ENCODE data around the gene FAM171A2.

The FAM171A2 gene

DNA sequence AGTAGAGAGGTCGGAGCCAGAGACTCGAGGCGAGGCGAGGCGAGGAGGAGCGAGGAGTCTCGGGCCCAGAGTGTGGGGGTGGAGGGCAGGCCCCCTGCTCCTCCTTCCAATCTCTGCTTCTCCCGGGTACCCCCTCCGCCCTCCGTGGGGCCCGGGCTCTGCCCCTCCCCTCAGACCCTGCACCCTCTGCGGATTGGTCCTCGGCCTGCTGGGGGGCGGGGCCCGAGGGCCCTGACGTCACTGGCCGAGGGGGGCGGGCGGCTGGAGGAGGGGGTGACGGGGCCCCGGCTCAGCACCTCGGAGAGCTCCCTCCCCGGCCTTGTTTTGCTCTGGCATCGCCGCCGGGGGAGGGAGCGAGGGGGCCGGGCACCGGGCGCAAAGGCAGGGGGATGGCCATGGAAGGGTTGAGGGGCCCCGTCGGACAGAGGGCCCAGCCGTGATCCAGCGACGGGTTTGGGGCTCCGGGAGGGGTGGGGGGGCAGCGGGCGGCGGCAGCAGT, 55.3 kb downstream of the FAM171A2 start, which contains the start of gene RUNDC3A:
Gene RUNDC3A (plus strand): TSS at position 282 of the 499 bp plus-strand sequence. CDS start 232 bp downstream, outside the sequence.
- peak; percentile 68 to 73 for DNase-seq (ENCODE audit: extremely low read depth in 1 of 2, low read depth in 1 of 2)

DNA sequence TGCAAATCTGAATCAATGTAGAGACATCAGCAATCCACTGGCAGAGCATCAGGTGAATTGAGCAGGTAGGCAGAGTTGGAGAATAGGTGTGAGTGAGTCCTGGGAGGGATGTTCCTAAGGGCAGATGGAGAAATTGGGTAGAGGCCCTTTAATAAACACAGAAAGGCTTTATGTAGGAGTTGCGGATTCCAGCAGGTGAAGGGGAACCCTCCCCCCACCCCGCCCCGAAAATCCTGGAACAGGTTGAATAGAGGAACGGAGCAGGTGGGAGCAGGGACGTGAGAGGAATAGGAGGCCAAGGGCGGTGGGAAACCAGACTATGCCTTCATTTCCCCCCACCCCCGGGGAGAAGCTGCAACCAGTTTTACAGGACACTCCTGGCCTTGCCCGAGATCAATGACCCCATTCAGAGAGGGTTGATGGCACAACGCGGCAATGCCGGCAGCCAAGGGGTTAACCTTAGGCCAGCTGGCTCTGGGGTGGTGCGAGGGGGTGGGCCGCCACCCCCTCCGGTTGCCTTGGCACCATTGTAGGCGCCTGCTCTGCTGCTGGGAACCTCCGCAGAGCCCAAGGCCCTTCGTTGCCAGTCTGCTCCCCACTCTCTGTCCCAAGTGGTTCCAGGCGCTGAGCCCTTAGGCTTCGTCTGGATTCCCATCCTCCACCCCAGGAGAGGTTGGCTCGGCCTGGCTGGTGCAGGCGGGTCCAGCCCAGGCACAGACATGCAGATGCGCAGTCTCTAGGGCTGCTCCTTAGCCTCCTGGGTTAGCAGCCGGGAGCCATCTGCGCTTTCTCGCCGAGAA, 56.1 kb downstream of the FAM171A2 start:
- DNase-seq (ENCODE audit: extremely low read depth in 1 of 2, low read depth in 1 of 2), result no peak

DNA sequence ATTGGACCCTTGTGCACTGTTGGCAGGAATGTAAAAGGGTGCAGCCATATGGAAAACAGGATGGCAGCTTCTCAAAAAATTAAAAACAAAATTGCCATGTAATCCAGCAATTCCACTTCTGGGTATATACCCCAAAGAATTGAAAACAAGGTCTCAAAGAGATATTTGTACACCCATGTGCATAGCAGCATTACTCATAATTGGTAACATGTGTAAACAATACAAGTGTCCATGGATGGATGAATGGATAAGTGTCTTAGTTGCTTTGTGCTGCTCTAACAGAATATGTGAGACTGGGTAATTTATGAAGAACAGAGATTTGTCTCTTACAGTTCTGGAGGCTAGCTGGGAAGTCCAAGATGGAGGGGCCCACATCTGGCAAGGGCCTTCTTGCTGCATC, 59.0 kb downstream of the FAM171A2 start:
- no peak for DNase-seq (ENCODE audit: extremely low read depth in 1 of 2, low read depth in 1 of 2)

Data from stimulated activated CD8-positive, alpha-beta memory T cell treated with anti-CD3 and anti-CD28 coated beads, Interleukin-7, amount 100 ng/mL, for 48 hours (primary cell).